HG03460 (cell line): Measurements from ENCODE around the gene ZBTB22.
"Not testable (repeated sequence)": the region's sequence is repeated elsewhere in the genome, so short reads cannot be mapped to it uniquely, and the experiment has no call there.

Experiments
- ATAC-seq: cut with Tn5 transposase; IDR thresholded peaks from one replicate; pipeline ENCODE4 v1.9.1; 2021; ENCODE audit not compliant: unreplicated experiment

ZBTB22 gene

DNA sequence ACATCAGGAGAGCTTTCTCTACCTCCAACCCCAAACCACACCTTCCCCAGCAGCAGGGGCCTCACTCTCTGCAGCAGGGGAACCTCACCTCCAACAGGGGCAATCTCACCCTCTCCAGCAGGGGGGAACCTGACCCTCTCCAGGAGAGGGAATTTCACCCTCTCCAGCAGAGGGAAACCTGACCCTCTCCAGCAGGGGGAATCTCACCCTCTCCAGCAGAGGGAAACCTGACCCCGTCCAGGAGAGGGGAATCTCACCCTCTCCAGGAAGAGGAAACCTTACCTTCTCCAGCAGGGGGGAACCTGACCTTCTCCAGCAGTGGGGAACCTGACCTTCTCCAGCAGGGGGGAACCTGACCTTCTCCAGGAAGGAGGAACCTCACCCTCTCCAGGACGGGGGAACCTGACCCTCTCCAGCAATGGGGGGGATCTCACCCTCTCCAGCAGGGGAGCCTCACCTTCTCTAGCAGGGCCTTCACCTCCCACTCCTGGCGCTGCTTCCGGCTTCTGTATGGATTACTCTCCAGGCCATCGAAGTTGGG lies 37.5 kb downstream of the ZBTB22 start:
- ATAC-seq, result no peak

DNA sequence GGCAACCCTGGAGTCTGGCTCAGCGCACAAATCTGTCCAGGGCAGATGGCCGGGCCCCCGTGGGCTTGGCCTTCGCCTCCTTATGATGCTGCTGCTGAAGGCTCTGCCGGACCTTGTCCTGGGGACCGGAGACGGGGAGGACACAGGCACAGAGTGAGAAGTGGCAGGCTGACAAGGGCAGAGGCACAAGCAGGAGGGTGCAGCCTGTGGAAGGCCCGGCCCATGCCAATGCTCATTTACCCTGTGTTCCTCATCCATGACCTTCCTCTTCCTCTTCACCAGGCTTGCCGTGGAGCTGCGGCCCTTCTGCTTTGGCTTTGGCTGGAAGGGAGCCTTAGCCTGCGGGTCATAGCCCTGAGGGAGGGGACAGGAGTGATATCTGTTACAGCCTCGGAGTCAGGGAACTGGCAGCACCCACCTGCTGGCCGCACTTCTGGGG lies 38.3 kb downstream of the ZBTB22 start:
- no peak for ATAC-seq

DNA sequence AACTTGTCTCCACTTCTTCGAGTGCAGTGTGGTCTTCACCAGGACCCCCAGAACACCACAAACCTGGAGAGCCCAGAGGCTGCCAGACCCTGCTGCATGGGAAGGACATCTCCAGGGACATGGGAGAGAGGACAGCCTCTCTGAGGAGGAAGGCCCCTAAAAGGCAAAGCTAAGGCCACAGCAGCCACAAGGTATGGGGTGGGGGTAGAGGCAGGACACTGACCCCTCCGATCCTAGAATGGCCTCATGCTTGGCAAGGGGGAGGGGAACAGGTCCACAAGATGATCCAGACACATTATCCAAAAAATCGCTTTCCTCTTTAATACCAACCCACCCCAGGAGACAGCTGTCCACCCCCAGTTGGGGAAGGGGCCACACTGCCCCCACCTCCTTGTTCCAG lies 38.7 kb downstream of the ZBTB22 start:
- ATAC-seq, result no peak

DNA sequence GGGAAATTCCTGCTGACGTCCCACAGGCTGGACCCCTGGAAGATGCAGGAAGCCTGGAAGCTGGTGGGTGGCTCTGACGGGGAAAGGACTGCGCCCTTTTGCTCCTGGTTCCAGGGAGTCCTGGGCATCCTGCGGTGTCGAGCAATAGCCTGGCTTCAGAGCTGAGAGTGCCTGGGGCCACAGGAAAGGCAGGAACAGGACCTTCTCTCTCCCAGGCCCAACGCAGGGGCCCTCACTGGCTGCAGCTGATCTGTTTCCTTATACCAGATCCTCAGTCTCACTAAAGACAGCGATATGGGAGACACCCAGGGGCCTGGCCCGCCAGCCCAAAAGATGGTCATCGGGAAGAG lies 39.2 kb downstream of the ZBTB22 start:
- ATAC-seq, result no peak

DNA sequence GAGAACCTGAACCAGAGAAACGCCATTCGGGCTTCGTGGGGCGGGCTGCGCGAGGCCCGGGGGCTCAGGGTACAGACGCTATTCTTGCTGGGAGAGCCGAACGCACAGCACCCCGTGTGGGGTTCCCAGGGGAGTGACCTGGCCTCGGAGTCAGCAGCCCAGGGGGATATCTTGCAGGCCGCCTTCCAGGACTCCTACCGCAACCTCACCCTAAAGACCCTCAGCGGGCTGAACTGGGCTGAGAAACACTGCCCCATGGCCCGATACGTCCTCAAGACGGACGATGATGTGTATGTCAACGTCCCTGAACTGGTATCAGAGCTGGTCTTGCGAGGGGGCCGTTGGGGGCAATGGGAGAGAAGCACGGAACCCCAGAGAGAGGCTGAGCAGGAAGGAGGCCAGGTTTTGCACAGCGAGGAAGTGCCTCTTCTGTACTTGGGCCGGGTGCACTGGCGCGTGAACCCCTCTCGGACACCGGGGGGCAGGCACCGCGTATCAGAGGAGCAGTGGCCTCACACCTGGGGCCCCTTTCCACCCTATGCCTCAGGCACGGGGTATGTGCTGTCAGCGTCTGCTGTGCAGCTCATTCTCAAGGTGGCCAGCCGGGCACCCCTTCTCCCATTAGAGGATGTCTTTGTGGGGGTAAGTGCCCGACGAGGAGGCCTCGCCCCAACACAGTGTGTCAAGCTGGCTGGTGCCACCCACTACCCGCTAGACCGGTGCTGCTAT lies 39.7 kb downstream of the ZBTB22 start:
- no peak for ATAC-seq

DNA sequence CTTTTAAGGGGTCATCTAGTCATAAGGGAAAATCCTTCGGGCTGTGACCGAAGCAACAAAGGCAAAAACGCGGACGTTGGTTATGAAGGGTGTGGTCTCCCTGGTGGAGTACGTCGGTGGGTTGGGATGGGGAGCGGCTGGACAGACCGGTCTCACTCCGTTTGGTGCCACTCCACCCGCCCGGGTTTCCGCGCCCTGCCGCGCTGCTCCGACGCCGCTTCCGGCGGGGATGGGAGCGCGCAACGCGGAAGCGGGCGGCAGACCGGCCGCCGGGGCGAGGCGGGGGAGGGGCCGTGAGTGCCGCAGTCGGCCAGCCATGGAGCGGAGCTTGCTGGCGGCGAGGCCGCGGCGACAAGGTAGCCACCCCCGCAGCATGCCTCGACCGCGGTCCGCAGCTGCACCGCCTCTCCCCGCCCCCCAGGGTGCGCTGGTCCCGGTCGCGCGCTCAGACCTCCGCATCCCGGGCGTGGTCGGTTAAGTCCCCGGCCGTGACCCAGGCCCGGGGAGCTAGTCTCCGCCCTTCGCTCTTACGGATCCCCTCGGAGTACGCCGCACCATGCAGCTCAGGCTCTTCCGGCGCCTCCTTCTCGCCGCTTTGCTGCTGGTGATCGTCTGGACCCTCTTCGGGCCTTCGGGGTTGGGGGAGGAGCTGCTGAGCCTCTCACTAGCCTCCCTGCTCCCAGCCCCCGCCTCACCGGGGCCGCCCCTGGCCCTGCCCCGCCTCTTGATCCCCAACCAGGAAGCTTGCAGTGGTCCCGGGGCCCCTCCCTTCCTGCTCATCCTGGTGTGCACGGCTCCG lies 40.5 kb downstream of the ZBTB22 start, which contains the start of gene B3GALT4:
Gene B3GALT4, plus strand, starts transcription at position 260 of the 799 bp plus-strand sequence. Its CDS starts 297 bp downstream, at position 557.
- ATAC-seq, result peak; percentile 50

DNA sequence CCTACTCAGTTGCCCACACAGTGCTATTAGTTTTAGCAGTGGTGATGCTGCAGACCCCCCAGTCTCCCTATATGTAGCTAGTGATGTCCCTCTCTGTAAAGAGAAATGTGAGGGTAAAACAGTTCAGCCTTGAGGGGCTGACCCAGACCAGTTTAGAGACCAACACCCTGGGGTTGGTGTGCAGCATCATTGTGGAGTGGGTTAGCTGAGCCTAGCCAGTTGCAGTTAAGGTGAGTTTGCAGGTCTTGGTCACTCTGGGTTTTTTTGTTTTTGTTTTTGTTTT lies 41.0 kb downstream of the ZBTB22 start:
- ATAC-seq, result no peak

DNA sequence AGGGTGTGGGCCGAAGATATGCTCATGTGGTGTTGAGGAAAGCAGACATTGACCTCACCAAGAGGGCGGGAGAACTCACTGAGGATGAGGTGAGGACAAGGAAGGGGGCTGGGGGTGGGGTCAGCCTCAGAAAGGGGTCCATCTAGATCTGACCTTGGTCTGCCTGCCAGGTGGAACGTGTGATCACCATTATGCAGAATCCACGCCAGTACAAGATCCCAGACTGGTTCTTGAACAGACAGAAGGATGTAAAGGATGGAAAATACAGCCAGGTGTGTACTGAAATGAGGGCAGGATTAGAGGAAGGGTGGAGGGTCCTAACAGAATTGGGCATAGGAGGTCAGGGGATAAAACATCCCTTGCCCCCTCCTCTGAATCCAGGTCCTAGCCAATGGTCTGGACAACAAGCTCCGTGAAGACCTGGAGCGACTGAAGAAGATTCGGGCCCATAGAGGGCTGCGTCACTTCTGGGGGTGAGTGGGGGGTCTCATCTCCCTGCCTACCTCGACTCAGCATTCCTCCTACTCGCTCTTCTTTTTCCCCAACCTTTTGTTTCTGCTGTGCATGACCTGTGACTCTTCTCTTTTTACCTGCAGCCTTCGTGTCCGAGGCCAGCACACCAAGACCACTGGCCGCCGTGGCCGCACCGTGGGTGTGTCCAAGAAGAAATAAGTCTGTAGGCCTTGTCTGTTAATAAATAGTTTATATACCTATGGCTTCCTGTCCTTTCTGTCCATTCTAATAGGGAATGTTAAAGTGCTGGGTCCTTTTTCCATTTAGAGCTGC lies 41.6 kb downstream of the ZBTB22 start:
- ATAC-seq, result not testable (repeated sequence)

DNA sequence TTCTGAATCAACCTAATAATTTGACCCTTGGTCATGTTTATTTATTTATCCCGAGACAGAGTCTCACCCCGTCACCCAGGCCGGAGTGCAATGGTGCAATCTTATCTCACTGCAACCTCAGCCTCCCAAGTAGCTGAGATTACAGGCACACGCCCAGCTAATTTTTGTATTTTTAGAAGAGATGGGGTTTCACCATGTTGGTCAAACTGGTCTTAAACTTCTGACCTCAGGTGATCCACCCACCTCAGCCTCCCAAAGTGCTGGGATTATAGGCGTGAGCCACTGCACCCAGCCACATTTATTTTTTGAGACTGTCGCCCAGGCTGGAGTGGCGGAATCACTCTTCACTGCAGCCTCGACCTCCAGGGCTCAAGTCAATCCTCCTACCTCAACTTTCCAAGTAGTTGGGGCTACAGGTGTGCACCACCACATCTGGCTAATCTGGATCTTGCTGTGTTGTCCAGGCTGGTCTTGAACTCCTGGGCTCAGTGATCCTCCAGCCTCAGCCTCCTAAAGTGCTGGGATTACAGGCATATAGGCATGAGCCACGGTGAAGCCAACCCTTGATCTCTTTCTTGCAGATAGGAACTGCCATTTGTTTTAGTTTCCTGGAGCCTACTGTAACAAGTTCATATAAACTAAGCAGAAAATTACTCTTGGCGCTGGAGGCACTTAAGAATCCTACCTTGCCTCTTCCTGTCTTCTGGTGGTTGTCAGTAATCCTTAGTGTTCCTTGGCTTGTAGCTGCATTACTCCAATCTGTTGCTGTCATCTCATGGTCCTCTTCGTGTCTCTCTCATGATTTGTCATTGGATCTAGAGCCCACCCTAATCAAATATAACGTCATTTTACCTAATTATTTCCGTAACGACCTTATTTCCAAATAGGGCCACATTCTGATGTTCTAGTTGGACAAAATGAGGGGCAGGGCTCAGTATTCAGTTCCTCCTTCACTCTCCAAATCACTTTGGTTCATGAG lies 43.3 kb downstream of the ZBTB22 start:
- ATAC-seq, result no peak

DNA sequence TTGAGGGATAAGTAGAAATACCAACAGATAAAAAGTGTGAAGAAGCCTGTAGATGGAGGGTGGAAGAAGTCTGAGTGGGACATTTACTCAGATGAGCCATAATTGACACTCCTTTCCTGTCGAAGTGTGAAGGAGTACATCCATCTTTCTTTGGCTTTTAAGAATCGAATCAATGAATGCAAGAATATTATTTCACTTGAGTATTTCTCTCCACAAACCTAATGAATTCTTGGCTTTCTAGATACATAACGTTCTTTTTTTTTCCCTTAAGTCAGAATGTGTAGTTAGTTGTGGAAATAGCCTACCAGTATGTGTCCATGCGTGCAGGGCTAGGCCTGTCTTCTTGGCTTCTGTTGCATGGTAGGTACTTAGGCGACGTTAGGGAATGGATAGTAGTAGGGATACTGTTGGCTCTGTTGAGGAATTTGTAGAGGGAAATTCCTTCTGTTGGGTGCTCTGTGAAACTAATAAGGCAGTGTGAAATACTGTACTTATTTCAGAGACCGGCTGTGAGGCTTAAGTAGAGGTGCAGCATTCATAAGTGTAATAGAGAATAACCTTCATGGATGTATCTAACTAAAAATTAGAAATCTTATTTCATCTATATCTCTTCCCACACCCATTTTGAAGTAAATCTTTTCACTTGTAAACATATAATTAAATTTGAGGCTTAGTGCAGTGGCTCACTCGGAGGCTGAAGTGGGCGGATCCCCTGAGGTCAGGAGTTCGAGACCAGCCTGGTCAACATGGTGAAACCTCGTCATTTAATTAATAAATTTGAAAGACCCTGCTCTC lies 44.2 kb downstream of the ZBTB22 start:
- ATAC-seq, result no peak

DNA sequence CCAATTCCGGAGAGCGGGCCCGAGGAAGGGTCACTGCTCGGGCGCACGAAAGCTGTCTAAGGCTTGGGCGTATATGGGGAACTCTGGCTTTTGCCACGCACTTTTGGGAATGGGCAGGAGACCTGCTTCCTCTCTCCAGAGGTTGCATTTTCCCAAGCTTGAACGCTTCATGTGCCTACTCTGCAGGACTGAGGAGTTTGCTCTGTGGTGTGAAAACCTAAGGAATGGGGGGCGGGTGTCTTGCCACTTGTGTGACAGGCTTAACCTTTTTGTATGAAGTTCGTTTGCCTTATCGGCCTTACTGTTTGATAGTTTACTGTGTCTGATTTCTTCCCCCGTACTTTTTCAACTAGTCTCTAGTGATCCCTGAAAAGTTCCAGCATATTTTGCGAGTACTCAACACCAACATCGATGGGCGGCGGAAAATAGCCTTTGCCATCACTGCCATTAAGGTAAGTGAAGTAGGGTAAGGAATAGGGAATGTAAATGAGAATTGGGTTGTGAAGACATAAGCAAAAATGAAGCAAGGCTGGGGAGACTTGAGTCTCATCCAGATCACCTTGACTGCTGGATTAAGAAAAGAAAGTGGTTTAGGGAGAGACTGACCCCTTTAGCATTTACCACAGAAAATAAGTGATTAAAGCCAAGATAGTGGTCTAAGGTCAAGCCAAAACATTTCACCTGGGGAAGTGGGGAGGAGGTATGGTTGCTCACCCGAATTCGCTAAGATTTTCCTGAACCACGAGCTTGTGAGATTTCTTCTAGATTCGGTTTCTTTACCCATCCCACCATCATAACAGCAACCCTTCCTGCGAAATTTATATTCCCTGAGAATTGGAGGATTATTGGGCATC lies 45.0 kb downstream of the ZBTB22 start:
- peak; percentile 14 for ATAC-seq

DNA sequence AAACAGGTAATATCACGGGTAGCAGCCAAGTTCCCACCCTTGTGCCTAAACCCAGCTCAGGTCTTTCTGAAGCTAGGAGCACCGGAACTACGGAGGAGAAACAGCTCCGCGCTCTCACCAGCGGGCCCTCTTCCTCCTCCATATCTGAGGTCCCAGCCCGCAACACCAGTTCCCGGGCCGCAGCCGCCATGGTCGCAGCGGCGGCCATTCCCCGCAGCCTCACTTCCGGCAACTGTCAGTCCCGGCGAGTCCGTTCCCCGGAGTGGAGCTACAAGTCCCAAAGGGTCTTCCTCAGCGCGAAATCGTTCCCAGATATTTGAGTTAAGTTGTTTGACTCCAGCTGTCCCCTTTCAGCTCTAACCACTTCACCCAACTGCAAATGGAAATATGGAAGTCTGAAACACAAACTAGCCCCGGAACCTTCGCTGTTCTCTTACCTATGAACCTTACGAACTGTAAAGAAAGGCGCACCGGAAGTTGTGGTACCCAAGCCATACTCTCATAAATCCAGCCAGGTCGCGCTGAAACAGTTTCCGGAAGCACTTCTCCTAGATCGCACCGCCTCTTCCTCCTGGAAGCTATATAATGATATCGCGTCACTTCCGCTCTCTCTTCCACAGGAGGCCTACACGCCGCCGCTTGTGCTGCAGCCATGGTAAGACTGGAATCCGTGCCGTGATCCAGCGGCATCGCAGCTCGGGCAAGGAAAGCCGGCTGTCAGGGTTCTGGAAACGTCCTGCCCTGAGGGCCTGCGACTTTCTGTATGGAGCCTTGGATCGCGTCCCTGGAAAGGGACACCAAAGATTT lies 45.9 kb downstream of the ZBTB22 start, which contains the start of the genes RPS18 and VPS52:
Gene RPS18, plus strand, starts transcription at position 608 of the 807 bp plus-strand sequence. Its CDS starts 45 bp downstream, at position 653.
Gene VPS52, minus strand, starts transcription at position 409 of the 807 bp plus-strand sequence. Its CDS starts 201 bp downstream, at position 208.
- ATAC-seq, result peak; percentile 77

DNA sequence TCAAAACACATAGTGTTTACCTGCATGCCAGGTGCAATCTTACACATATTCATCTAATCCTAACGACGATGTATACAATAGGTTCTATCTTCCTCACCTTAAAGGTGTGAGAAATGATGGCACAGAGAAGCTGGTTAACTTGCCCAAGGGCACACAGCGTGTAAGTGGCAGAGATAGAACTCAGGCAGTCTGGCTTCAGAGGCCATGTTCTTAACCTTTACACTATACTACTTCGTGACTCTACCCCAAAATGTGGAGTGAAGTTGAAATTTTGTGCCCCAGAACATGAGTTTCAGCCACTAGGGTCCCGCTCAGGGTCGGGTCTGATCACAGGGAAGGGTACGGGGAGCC lies 46.5 kb downstream of the ZBTB22 start:
- no peak for ATAC-seq
